NK-92 treated with Interleukin-12 subunit alpha and Interleukin-12 subunit beta, amount 100 ng/mL, for 24 hours (cell line): ENCODE measurements around the gene ZNF473.
"Not testable (repeated sequence)": the region's sequence is repeated elsewhere in the genome, so short reads cannot be mapped to it uniquely, and the experiment has no call there.

ENCODE experiments used
- DNase-seq: peaks from one replicate; lab custom pipeline; 2025; lab: John Stamatoyannopoulos, UW

The ZNF473 gene

DNA sequence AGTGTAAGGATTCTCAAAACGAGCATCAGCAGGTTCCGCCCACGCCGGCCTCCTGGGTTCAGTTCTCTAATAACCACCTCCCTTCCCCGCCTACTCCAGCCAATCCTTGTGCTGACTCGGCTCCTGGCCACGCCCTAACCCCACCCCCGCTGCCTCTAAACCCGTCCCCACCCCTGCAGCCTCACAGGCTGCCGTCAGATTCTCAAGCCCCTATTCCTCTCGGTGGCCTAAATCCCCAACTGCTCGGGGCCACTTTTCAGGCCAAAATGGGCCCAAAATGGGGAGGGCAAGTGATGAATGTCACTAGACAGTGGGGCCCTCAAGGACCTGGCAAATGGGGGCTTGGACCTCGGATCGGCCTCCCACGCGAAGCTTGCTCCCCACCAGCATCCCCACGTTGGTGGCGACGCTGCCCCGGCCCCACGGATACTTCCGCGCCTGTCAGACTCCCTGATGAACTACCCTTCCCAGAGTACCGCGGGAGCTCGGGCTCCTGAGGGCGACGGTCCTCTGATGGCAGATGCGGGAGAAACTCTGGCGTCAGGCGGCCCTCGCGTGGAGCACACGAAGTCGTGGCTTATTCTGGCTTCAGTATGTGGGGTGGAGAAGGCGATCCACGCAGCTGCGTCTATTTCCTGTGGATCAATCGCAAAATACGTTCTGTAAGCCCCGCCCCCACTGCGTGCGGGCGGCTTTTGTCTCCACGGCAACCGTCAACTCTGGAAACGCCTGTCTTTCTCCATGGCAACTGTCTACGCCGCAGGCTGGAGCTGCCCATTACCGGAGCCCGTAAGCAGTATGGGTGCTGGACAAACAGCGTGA lies 24.8 kb downstream of the ZNF473 start:
- DNase-seq: no peak

- DNase-seq: not testable (repeated sequence)
Observed at GRCh38 chr19:50051228-50051895, 25.6 kb downstream of the ZNF473 start.

- no peak for DNase-seq
Observed at GRCh38 chr19:50051964-50052363, 26.2 kb downstream of the ZNF473 start.

DNA sequence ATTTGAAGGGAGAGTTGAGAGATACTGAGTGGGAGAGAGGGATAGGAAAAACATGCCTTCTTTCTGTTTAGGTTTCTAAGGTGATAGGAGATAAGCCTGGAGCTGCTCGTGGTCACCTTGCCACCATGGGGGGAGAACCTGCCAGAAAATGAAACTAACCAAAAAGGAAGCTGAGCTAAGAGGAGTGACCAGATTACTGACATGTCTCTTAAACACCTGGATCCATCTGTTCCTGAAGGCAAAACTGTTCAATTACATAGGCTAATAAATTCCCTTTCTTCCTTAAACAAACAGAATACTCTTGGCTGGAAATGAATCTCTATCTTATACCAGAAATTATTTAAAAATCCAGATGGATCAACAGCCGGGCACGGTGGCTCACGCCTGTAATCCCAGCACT lies 27.3 kb downstream of the ZNF473 start:
- DNase-seq: no peak

DNA sequence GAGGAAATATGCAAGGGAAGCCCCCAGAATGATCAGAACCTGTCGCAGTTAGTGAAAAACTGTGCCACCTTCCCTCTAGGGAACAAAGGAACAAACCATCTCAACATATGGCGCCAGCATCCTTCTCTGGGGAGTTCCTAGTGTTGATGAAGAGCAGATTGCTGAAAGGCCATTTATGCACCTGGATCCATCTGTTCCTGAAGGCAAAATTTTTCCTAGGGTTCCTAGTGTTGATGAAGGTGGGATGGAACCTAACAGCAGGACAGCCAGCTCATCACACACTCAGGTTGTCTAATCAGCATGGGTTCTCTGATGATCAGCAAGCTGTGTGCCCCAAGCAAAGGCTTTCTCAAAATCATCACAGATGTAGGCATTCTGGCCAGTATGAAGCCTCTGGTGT lies 32.6 kb downstream of the ZNF473 start:
- no peak for DNase-seq

- no peak for DNase-seq
Observed at GRCh38 chr19:50059045-50059444, 33.2 kb downstream of the ZNF473 start.

DNA sequence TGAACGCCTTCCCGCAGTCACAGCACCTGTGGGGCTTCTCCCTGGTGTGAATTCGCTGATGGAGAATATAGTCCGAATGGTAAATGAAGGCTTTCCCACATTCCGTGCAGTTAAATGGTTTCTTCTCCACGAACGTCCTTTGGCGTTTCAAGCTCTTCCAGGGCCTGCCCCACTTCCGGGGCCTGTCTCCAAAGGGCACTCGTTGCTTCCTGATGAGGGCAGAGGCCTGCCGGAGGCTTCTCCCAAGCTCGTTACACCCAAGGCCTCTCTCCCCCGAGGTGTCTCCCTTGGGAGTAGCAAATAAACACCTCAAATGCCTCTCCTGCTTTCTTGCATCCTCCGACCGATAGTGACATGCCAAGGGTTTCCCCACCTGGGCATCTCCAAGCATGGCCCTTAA lies 34.3 kb downstream of the ZNF473 start:
- no peak for DNase-seq

GRCh38 chr19:50061650-50062049 lies 35.8 kb downstream of the ZNF473 start:
- no peak for DNase-seq

DNA sequence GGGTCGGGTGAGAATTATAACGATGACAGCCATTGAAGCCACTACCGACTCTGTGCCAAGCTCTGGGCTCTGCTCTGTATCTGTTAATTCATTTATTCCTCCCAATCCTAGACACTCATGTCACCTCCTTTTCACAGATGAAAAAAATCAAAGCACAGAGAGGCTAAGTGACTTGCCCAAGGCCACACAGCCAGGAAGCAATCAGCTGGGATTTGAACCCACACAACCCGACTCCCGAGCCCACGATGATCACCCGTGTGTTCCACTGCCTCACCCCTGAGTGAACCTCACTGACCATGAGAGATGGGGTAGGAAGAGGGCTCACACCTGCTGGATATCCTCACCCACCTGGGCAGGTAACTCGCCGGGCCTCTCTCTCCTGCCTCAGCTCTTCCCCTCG lies 40.1 kb downstream of the ZNF473 start:
- no peak for DNase-seq

DNA sequence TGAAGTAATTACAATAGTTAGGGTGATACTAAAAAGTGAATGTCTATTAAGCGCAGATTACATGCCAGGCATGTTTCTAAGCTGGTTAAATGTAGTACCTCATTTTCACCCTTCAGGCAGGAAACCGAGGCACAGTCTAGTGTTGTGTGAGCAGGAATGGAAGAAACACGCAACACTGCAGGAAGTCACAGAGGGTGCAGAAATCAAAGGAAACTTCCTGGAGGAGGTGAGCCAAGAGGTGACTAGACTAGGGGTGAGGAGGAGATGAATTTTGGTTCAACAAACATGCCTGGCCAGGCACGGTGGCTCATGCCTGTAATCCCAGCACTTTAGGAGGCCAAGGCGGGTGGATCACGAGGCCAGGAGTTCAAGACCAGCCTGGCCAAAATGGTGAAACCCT lies 41.8 kb downstream of the ZNF473 start:
- no peak for DNase-seq

DNA sequence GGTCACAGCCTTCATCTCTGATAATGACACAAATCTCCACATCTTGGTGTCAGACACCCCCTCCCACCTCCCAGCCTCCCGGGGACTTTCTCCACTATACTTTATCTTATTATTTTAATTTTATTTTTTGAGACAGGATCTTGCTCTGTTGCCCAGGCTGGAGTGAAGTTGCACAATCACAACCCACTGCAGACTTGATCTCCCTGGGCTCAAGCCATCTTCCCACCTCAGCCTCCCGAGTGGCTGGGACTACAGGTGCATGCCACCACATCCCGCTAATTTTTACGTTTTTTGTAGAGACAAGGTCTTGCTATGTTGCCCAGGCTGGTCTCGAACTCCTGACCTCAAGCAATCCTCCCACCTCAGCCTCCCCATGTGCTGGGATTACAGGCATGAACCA lies 42.6 kb downstream of the ZNF473 start:
- not testable (repeated sequence) for DNase-seq

DNA sequence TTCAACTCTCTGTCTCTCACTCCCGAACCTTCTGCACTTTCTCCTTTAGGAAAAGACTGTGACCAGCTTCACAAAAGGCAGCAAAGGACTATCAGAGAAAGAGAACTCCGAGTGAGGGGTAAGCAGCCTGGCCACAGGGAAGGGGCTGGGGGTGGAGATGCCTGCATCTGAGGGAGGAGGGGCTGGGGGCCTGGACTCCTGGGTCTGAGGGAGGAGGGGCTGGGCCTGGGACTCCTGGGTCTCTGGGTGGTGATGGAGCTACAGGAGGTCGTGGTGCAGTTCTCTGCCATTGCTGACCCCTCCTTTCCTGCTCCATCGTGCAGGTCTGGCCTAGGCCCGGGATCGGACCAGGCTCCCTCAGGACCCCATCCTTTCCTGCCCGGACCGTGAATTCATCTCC lies 49.3 kb downstream of the ZNF473 start:
- DNase-seq: not testable (repeated sequence)

GRCh38 chr19:50075644-50076372 lies 50.0 kb downstream of the ZNF473 start:
- not testable (repeated sequence) for DNase-seq

DNA sequence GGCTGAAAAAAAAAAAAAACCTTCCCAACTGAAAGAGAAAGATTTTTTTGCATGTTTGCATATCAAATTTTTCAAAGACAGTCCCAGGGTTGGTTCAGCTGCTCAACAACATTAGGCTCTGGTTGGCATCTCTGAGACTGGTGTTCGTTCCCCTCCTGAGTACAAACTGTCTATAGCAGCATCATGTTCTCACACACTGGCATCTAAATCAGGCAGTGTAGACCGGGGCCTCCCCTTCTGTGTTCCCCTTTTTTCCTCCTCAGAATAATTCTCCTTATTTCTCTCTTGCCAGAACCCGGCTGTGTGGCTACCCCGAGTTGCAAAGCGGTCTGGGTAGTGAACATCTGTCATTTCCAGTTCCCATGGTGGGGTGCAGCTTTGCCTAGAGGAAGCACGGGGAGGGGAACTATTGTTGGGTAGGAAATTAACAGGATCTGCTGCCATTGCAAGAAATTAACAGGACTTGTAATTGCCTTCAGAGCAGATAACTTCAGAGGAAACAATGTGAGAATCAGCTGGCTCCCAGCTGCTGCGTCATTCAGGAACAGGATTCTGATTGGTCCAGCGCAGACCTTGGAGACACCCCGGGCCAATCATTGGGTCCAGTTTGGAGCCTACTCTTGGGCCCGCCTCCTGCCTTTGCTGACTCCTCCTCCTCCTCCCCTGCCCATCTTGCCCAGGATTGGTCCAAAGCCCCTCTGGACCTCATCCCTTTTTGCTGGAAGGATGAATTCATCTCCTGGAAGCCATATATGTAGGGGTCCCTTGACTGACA lies 51.0 kb downstream of the ZNF473 start:
- DNase-seq: not testable (repeated sequence)

DNA sequence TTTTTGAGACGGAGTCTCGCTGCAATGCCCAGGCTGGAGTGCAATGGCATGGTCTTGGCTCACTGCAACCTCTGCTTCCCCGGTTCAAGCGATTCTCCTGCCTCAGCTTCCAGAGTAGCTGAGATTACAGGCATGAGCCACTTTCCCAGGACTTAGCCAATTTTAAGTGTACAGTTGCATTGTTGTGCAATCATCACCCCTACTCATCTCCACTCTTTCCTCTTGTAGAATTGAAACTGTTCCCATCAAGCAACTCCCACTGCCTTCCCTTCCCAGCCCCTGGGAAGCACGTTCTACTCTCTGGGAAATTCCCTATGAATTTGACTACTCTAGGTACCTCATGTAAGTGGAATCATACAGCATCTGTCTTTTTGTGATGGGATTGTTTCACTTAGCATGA lies 53.2 kb downstream of the ZNF473 start:
- not testable (repeated sequence) for DNase-seq

DNA sequence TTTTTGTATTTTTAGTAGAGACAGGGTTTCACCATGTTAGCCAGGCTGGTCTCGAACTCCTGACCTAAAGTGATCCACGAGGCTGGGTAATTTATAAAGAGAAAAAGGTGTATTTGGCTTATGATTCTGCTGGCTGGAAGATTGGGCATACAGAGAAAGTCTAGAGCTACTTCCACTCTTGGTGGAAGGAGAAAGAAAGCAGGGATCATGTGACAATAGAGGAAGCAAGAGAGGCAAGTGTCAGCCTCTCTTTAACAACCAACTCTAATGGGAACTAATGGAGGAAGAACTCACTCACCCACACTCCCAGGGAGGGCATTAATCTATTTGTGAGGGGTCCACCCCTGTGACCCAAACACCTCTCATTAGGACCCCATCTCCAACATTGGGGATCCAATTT lies 58.6 kb downstream of the ZNF473 start:
- DNase-seq: not testable (repeated sequence)

DNA sequence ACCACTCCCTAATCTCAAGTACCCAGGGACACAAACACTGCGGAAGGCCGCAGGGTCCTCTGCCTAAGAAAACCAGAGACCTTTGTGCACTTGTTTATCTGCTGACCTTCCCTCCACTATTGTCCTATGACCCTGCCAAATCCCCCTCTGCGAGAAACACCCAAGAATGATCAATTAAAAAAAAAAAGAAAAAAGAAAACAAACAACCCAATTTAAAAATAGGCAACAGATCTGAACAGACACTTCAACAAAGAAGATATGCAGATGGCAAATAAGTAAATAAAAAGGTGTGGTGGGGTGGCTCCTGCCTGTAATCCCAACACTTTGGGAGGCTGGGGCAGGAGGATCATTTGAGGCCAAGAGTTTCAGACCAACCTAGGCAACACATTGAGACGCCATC lies 61.3 kb downstream of the ZNF473 start:
- DNase-seq: not testable (repeated sequence)

GRCh38 chr19:50090706-50091105 lies 64.9 kb downstream of the ZNF473 start:
- DNase-seq: not testable (repeated sequence)

GRCh38 chr19:50091786-50092185 lies 66.0 kb downstream of the ZNF473 start:
- not testable (repeated sequence) for DNase-seq

- DNase-seq: not testable (repeated sequence)
Observed at GRCh38 chr19:50092597-50092996, 66.8 kb downstream of the ZNF473 start.

GRCh38 chr19:50097884-50098283 lies 72.1 kb downstream of the ZNF473 start:
- not testable (repeated sequence) for DNase-seq

- DNase-seq: not testable (repeated sequence)
Observed at GRCh38 chr19:50098892-50099291, 73.1 kb downstream of the ZNF473 start.
